HCT116 (cell line): ENCODE results near the gene URM1. TPM values are rescaled to one million over a fixed set of nuclear protein-coding genes. Genes with fewer than 3 reads are reported as not detected.
A peak's percentile ranks its signal among the peaks of the same experiment; 100 is the strongest.

ENCODE experiments used
- ATAC-seq: fragments of 200-7000 bp; cut with Tn5 transposase; 2 replicates; pipeline ENCODE4 v1.9.1; 2020; ENCODE audit warnings: mild to moderate bottlenecking, moderate library complexity
- BruUV-seq: library from RNA; stranded (reverse); fragments of 400-500 nt; replicated peaks from 2 replicates; lab custom pipeline; 2021; lab: Mats Ljungman, UMichigan
- CTCF ChIA-PET: fragments of 300-600 bp; sonication (Branson Sonifier 250); formaldehyde crosslinking; loops from one replicate; lab custom pipeline; 2021; ENCODE audit warnings: antibody characterized with exemption; lab: Charles Lee
- POLR2A ChIA-PET: fragments of 300-600, 350-600 bp; sonication (Branson Sonifier 250); formaldehyde crosslinking; loops from one replicate; lab custom pipeline; 2021; ENCODE audit warnings: antibody characterized with exemption; lab: Charles Lee
- RAD21 ChIA-PET, 2 experiments: fragments of 300-600 bp; sonication (Branson Sonifier 250); formaldehyde crosslinking; loops; one replicate each; lab custom pipeline; 2023; ENCODE audit warnings: low total read pairs in 2 of 2; ENCODE audit not compliant: uncharacterized antibody in 2 of 2, unreplicated experiment in 2 of 2, low non-redundant PET in 1 of 2; lab: Charles Lee
- DNase-seq: peaks from one replicate; pipeline ENCODE4 v3.0.0-alpha.2; 2010; ENCODE audit warnings: low read depth, low spot score
- H2AFZ ChIP-seq: fragments of 200-600 bp; shearing (Covaris generic), sonication (generic); 2 replicates; pipeline ENCODE4 v1.6.1; 2017; ENCODE audit warnings: low read depth, mixed run types, mixed read lengths, antibody characterized with exemption, low read length; ENCODE audit not compliant: poor library complexity, severe bottlenecking
- H3K27ac ChIP-seq: 2 replicates; pipeline ENCODE4 v1.5.1; 2012; ENCODE audit warnings: low read depth, low read length
- H3K27me3 ChIP-seq: fragments of 200-600 bp; sonication (generic); 2 replicates; pipeline ENCODE4 v1.6.1; 2016; ENCODE audit warnings: mixed run types, low read length, mixed read lengths; ENCODE audit not compliant: insufficient read depth
- H3K36me3 ChIP-seq, 2 experiments: fragments of 200-500 bp in 1 of 2; fragments of 200-600 bp in 1 of 2; sonication (Bioruptor generic) in 1 of 2; sonication (generic) in 1 of 2; 2 replicates each; pipeline versions ENCODE4 v1.5.1 to v1.6.1; 2014 to 2016; ENCODE audit warnings: low read length in 2 of 2, inconsistent platforms in 1 of 2, mixed read lengths in 1 of 2, mixed run types in 1 of 2; ENCODE audit not compliant: insufficient read depth in 2 of 2, control insufficient read depth in 1 of 2
- H3K4me1 ChIP-seq, 2 experiments: fragments of 200-600 bp in 1 of 2; sonication (generic) in 1 of 2; 2 replicates each; pipeline versions ENCODE4 v1.5.1 to v1.6.1; 2012 to 2017; ENCODE audit warnings: low read length in 2 of 2, inconsistent platforms in 1 of 2, mild to moderate bottlenecking in 1 of 2, mixed read lengths in 1 of 2, mixed run types in 1 of 2, moderate library complexity in 1 of 2; ENCODE audit not compliant: insufficient read depth in 2 of 2, control insufficient read depth in 1 of 2
- H3K4me2 ChIP-seq: fragments of 200-600 bp; sonication (generic); 2 replicates; pipeline ENCODE4 v1.6.1; 2017; ENCODE audit warnings: mixed run types, low read length, mixed read lengths
- H3K4me3 ChIP-seq, 2 experiments: fragments of 200-600 bp in 1 of 2; sonication (generic) in 1 of 2; replicated peaks in 1 of 2; 2 replicates each; pipeline ENCODE4 v1.5.1; 2011 to 2016; ENCODE audit warnings: low read length in 2 of 2, control low read depth in 1 of 2, low read depth in 1 of 2, mild to moderate bottlenecking in 1 of 2, mixed read lengths in 1 of 2, mixed run types in 1 of 2
- H3K79me2 ChIP-seq: fragments of 200-600 bp; sonication (generic); 2 replicates; pipeline ENCODE4 v1.6.1; 2017; ENCODE audit warnings: mild to moderate bottlenecking, mixed run types, low read length, moderate library complexity, mixed read lengths; ENCODE audit not compliant: insufficient read depth
- H3K9ac ChIP-seq: fragments of 200-600 bp; sonication (generic); 2 replicates; pipeline ENCODE4 v1.6.1; 2016; ENCODE audit warnings: low read length, mixed read lengths
- H3K9me2 ChIP-seq: fragments of 200-600 bp; sonication (generic), shearing (Covaris generic); 2 replicates; pipeline ENCODE4 v1.6.1; 2017; ENCODE audit warnings: mixed run types, mild to moderate bottlenecking, moderate library complexity; ENCODE audit not compliant: insufficient read depth
- H3K9me3 ChIP-seq, 2 experiments: fragments of 200-500 bp in 1 of 2; fragments of 200-600 bp in 1 of 2; sonication (Bioruptor generic) in 1 of 2; sonication (generic) in 1 of 2; 2 replicates each; pipeline ENCODE4 v1.6.1; 2014 to 2017; ENCODE audit warnings: low read length in 2 of 2, mixed read lengths in 2 of 2, inconsistent platforms in 1 of 2, low read depth in 1 of 2, mild to moderate bottlenecking in 1 of 2, mixed run types in 1 of 2, moderate library complexity in 1 of 2; ENCODE audit not compliant: control insufficient read depth in 1 of 2, insufficient read depth in 1 of 2
- H4K20me1 ChIP-seq: fragments of 200-600 bp; sonication (generic), shearing (Covaris generic); 2 replicates; pipeline ENCODE4 v1.6.1; 2017; ENCODE audit warnings: mixed run types, mild to moderate bottlenecking, moderate library complexity; ENCODE audit not compliant: insufficient read depth
- ATF3 ChIP-seq: IDR thresholded peaks from 2 replicates; pipeline ENCODE4 v1.6.1; 2012
- CEBPB ChIP-seq: IDR thresholded peaks from 2 replicates; pipeline ENCODE4 v1.6.1; 2012; ENCODE audit warnings: low read depth
- JUND ChIP-seq: IDR thresholded peaks from 2 replicates; pipeline ENCODE4 v1.6.1; 2012
- MAX ChIP-seq: IDR thresholded peaks from 2 replicates; pipeline ENCODE4 v1.6.1; 2012
- POLR2A ChIP-seq: IDR thresholded peaks from 2 replicates; pipeline ENCODE4 v1.7.0; 2011; ENCODE audit warnings: borderline replicate concordance; ENCODE audit not compliant: insufficient read depth, insufficient read length; ENCODE audit errors: extremely low read depth
- SP1 ChIP-seq: IDR thresholded peaks from 2 replicates; pipeline ENCODE4 v1.6.1; 2012; ENCODE audit warnings: low read depth
- TCF7L2 ChIP-seq: IDR thresholded peaks from 2 replicates; pipeline ENCODE4 v1.7.0; 2011; ENCODE audit warnings: borderline replicate concordance, inconsistent platforms; ENCODE audit not compliant: insufficient read depth, insufficient read length; ENCODE audit errors: extremely low read depth
- YY1 ChIP-seq: IDR thresholded peaks from 2 replicates; pipeline ENCODE4 v1.6.1; 2011; ENCODE audit warnings: low read length, low read depth, moderate library complexity, mild to moderate bottlenecking; ENCODE audit not compliant: insufficient replicate concordance; ENCODE audit errors: extremely low read depth
- ZBTB33 ChIP-seq: IDR thresholded peaks from 2 replicates; pipeline ENCODE4 v1.6.1; 2011; ENCODE audit warnings: mild to moderate bottlenecking, low read length, moderate library complexity; ENCODE audit not compliant: insufficient replicate concordance; ENCODE audit errors: extremely low read depth
- ZFX ChIP-seq: fragments of 450-650 bp; IDR thresholded peaks from 2 replicates; pipeline ENCODE4 v1.6.1; 2017
- ZNF274 ChIP-seq: fragments of 200-500 bp; sonication (Bioruptor generic); IDR thresholded peaks from 2 replicates; pipeline ENCODE4 v1.6.1; 2014; ENCODE audit warnings: mild to moderate bottlenecking, low read depth, low read length, inconsistent platforms
- intact Hi-C: fragments of 100-400 bp; cut with micrococcal nuclease; formaldehyde crosslinking; loops from 2 replicates; pipeline ENCODE4 v1.10.0; 2022
- total RNA-seq: library from RNA; stranded (reverse); gene quantifications from one replicate; pipeline ENCODE4 v1.2.1, GENCODE V29; 2021; ENCODE audit not compliant: unreplicated experiment

URM1 gene
- total RNA-seq, 1 experiment from 2014 or later, result 51.6 TPM

- BruUV-seq, result TSS peak; percentile 69
- no peaks in the 10 kb centered on the region for H4K20me1 ChIP-seq
- intact Hi-C loops, result loop anchor here (2.0 kb wide), 1 partner anchor 16 kb away; no protein-coding TSS in a partner anchor
- H2AFZ ChIP-seq, result no peak overlapping the region
- no peaks in the 10 kb centered on the region for H3K9me2 ChIP-seq
- peak overlapping the region; percentile 89 for H3K4me2 ChIP-seq
- CTCF ChIA-PET, result no interaction called here
- H3K4me3 ChIP-seq, result peak overlapping the region; percentile 99 to 100
- peak overlapping the region; percentile 85 for H3K9ac ChIP-seq
- no peaks in the 10 kb centered on the region for H3K9me3 ChIP-seq
- no peaks in the 10 kb centered on the region for H3K27me3 ChIP-seq
- peaks cover 13 to 26% of the 10 kb centered on the region in 2 experiments for H3K4me1 ChIP-seq
- ATAC-seq, result no peak
- TF ChIP-seq POLR2A (no peak), ZBTB33 (no peak), ATF3 (no peak), ZFX (no peak), ZNF274 (no peak), TCF7L2 (no peak), YY1 (no peak), CEBPB (no peak), MAX (no peak), JUND (no peak), SP1 (no peak)
- DNase-seq, result no peak
- RAD21 ChIA-PET, result no interaction called here
- H3K27ac ChIP-seq, result peak overlapping the region; percentile 93
- peaks cover 6 to 16% of the 10 kb centered on the region in 2 experiments; a peak in 3 of 4 replicates for H3K36me3 ChIP-seq
- peaks cover 38% of the 10 kb centered on the region for H3K79me2 ChIP-seq
- POLR2A ChIA-PET, result no interaction called here
These were observed 47.9 kb upstream of the URM1 start for GRCh38 chr9:128323212-128323730.
